Duodenal mucosa (tissue), 2 donors: Measurements from ENCODE around the gene TNFAIP8L3.

Experiments used
- H3K27ac ChIP-seq: one replicate; pipeline ENCODE4 v1.7.0; 2013; ENCODE audit warnings: low read depth, low read length
- H3K27me3 ChIP-seq, 2 donors: one replicate each; pipeline ENCODE4 v1.7.0; 2013; ENCODE audit warnings: low read length in 2 of 2, control low read depth in 1 of 2; ENCODE audit not compliant: insufficient read depth in 2 of 2, control insufficient read depth in 1 of 2
- H3K36me3 ChIP-seq, 2 donors: one replicate each; pipeline ENCODE4 v1.7.0; 2013; ENCODE audit warnings: low read length in 2 of 2, control low read depth in 1 of 2; ENCODE audit not compliant: insufficient read depth in 2 of 2, control insufficient read depth in 1 of 2
- H3K4me1 ChIP-seq, 2 donors: one replicate each; pipeline ENCODE4 v1.7.0; 2013; ENCODE audit warnings: low read length in 2 of 2, control low read depth in 1 of 2; ENCODE audit not compliant: insufficient read depth in 2 of 2, control insufficient read depth in 1 of 2
- H3K4me3 ChIP-seq, 2 donors: one replicate each; pipeline ENCODE4 v1.7.0; 2013; ENCODE audit warnings: low read length in 2 of 2, low read depth in 1 of 2
- H3K9ac ChIP-seq, 2 donors: one replicate each; pipeline ENCODE4 v1.7.0; 2013; ENCODE audit warnings: low read length in 2 of 2, low read depth in 1 of 2
- H3K9me3 ChIP-seq, 2 donors: one replicate each; pipeline ENCODE4 v1.7.0; 2013; ENCODE audit warnings: low read length in 2 of 2, control low read depth in 1 of 2; ENCODE audit not compliant: control insufficient read depth in 1 of 2

Gene TNFAIP8L3

DNA sequence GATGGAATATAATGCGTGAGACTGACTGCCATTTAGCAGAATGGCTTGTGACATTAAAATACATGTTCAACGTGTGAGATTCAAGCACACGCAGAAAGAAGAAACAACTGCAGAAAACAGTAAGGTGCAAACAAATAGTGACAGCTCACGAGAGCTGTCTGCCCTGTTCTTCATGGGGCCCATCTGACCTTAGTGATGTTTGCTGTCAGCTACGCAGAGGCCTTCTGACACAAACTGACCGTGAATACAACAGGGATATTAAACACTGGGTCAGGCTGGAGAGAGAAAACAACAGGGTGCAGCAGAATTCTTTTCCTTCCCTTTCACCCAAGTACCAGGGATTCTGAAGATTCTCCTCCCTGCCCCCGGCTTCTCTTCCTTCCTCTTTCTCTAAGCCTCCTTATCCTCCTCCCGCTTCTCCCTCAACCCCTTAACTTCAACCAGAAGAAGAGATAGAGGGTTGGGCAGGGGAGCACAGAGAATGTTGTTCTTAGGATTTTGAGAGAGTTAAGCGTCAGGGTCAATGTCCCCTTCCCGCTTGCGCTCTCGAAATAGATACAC is 2.1 kb downstream of the TNFAIP8L3 start:
- Histone ChIP-seq H3K4me3 (no peak overlapping the region), H3K9ac (no peak overlapping the region), H3K27me3 (peaks cover 11 to 59% of the 10 kb centered on the region in 2 donors), H3K36me3 (no peaks in the 10 kb centered on the region), H3K27ac (no peak overlapping the region), H3K4me1 (peaks cover 0 to 11% of the 10 kb centered on the region in 2 donors), H3K9me3 (no peaks in the 10 kb centered on the region)

DNA sequence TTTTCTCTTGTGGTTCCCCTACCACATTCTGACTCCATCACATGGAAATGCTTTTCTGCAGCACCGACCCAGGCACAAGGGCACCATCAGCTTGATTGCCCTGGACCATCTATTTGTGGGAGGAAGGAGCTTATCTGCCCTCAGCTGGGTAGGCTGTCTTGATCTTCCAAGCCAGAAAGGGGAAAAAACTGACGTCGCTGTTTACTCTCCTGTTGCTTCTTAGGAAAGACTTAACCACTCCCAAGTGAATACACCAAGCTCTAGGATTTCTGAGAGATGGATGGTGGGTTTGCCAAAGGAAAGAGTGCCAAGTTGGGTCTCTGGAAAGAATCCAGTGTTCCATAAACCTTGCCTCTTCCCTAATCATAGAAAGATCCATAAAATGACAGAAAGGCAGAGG is 4.0 kb downstream of the TNFAIP8L3 start:
- H3K4me1 ChIP-seq: peaks cover 0 to 11% of the 10 kb centered on the region in 2 donors
- no peaks in the 10 kb centered on the region for H3K9me3 ChIP-seq
- H3K4me3 ChIP-seq: no peak overlapping the region
- no peak overlapping the region for H3K27ac ChIP-seq
- H3K9ac ChIP-seq: no peak overlapping the region
- H3K36me3 ChIP-seq: no peaks in the 10 kb centered on the region
- H3K27me3 ChIP-seq: peaks cover 9 to 44% of the 10 kb centered on the region in 2 donors

DNA sequence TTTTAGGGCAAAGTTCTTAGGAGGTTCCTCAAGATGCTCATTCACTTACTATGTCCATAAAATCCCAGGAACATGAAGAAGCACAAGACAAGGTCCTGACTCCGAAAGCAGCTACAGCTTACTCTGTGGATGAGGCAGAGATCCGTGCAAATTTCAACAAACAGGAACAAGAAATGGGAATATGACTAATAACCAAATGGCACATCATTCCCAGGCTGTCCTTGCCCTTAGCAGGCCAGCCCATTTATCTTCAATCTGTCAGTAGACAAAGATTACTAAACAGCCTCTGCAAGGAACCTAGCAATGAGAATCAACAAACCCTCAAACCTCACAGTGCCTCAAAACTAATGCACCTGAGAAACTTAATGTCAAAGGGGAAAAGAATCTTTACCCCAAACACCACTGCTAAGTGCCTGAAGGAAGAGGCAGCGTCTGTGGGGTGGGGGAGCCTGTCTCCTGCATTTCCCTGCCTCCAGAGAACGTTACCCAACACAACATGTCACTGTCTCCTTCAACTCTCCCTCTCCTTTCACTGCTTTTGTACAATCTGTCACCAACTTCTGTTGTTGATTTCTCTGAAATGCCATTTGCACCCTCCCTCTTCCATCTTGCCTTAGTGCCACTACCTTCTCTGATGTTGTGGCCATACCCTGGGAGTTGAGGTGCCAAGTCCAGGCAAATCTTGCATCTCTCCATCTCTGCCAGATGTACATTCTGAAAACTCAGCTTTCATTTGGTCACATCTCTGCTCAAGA is 4.8 kb downstream of the TNFAIP8L3 start:
- Histone ChIP-seq H3K4me3 (no peak overlapping the region), H3K9me3 (no peaks in the 10 kb centered on the region), H3K27me3 (peaks cover 9 to 35% of the 10 kb centered on the region in 2 donors), H3K36me3 (no peaks in the 10 kb centered on the region), H3K4me1 (peaks cover 0 to 11% of the 10 kb centered on the region in 2 donors), H3K27ac (no peak overlapping the region), H3K9ac (no peak overlapping the region)

DNA sequence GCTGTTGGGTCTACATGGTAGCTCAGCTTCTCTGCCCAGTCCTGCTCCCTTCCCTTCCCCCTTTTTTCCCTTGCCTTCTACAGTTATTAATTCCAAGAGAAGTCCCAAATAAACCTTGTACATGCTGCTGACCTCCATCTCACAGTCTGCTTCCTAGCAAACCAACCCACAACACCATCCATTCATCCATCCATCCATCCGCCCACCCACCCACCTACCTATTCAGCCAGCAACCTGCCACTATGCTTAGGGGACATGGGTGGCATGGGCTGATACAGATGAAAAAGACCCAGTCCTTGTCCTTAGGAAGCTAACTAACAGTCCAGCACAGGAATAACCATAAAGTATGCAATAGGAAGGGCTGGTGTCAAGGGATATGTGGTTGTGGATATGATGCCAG is 5.7 kb downstream of the TNFAIP8L3 start:
- Histone ChIP-seq H3K27me3 (peaks cover 9 to 35% of the 10 kb centered on the region in 2 donors), H3K4me3 (no peak overlapping the region), H3K4me1 (peaks cover 0 to 11% of the 10 kb centered on the region in 2 donors), H3K9me3 (no peaks in the 10 kb centered on the region), H3K27ac (no peak overlapping the region), H3K36me3 (no peaks in the 10 kb centered on the region), H3K9ac (no peak overlapping the region)

DNA sequence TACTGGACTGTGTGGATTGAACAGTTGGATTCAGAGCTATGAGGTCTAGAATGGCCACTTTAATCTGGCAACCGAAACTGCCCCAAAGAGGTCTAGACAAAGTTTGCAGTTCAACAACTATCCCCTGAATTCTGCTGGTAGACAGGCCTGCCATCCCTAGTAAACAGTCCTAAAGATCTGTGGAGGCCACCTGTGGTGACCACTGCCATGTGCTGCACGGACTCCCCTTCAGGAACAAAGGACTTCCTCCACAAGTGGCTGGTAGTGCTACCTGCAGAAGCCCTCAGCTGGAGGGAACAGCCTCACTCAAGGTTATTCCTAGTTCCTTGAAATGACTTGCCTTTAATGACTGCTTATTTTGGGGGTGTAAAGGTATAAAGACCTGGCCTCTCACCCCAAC is 6.1 kb downstream of the TNFAIP8L3 start:
- Histone ChIP-seq H3K27ac (no peak overlapping the region), H3K27me3 (peaks cover 8 to 35% of the 10 kb centered on the region in 2 donors), H3K9ac (no peak overlapping the region), H3K4me1 (peaks cover 0 to 7% of the 10 kb centered on the region in 2 donors), H3K9me3 (no peaks in the 10 kb centered on the region), H3K4me3 (no peak overlapping the region), H3K36me3 (no peaks in the 10 kb centered on the region)

DNA sequence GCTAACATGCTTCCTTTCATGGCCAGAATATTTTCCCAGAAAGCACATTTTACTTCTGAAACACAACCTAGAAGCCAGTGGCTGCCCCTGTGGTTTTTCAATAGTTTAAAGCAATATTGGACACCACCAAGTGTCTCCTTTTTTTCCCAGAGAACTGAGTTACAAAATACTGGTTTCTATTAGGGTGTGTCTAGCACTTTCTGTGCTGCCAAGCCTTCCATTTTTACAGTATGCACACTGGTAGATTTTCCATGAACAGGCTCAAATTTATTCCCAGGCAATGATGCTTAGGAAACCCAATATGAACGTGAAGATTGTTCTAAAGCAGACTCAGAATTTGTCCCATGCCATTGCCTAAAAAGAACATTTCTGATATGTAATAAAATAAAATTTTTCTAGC is 7.2 kb downstream of the TNFAIP8L3 start:
- Histone ChIP-seq H3K4me1 (no peaks in the 10 kb centered on the region), H3K4me3 (no peak overlapping the region), H3K36me3 (no peaks in the 10 kb centered on the region), H3K27ac (no peak overlapping the region), H3K9me3 (no peaks in the 10 kb centered on the region), H3K9ac (no peak overlapping the region), H3K27me3 (peaks cover 0 to 24% of the 10 kb centered on the region in 2 donors)

DNA sequence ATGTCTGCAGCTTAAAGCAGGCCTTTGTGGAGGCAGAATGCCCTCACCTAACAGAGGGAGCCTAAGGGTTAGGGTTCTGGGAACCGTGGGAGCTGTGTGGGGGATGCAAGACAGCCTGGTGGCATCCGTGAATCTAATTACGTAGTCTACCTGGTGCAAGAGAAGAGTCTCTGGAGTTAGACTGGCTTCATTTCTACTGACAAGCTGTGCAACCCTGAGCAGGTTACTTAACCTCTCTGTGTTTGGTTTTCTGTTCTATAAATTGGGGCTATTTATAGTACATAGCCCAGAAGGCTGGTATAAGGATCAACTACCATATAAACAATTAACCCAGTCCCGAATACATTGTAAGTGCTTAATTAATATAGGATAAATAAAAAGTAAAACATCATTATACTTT is 8.3 kb downstream of the TNFAIP8L3 start:
- Histone ChIP-seq H3K9ac (no peak overlapping the region), H3K36me3 (no peaks in the 10 kb centered on the region), H3K27ac (no peak overlapping the region), H3K4me3 (no peak overlapping the region), H3K4me1 (no peaks in the 10 kb centered on the region), H3K27me3 (peaks cover 0 to 17% of the 10 kb centered on the region in 2 donors), H3K9me3 (no peaks in the 10 kb centered on the region)

DNA sequence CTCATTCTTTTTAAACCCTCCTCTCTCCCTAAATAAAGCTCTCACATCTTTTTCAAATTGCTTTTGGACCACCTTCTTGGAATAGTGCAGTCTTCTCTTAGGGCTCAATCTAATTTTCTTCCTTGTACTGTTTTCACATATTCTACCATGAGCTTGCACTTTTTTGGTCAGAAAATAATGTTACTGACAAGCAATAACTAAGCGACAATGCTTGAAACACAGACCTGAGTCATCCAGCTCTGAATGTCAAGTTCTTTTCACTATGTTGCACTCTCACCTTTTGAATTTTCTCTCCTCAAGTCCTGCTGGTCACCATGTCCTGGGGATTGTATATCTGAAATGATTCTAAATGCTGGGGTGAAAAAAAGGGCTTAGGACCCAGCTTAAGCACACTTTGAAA is 8.9 kb downstream of the TNFAIP8L3 start:
- no peaks in the 10 kb centered on the region for H3K36me3 ChIP-seq
- peaks cover 0 to 13% of the 10 kb centered on the region in 2 donors for H3K27me3 ChIP-seq
- no peaks in the 10 kb centered on the region for H3K9me3 ChIP-seq
- H3K4me3 ChIP-seq: no peak overlapping the region
- H3K9ac ChIP-seq: no peak overlapping the region
- H3K4me1 ChIP-seq: no peaks in the 10 kb centered on the region
- no peak overlapping the region for H3K27ac ChIP-seq

DNA sequence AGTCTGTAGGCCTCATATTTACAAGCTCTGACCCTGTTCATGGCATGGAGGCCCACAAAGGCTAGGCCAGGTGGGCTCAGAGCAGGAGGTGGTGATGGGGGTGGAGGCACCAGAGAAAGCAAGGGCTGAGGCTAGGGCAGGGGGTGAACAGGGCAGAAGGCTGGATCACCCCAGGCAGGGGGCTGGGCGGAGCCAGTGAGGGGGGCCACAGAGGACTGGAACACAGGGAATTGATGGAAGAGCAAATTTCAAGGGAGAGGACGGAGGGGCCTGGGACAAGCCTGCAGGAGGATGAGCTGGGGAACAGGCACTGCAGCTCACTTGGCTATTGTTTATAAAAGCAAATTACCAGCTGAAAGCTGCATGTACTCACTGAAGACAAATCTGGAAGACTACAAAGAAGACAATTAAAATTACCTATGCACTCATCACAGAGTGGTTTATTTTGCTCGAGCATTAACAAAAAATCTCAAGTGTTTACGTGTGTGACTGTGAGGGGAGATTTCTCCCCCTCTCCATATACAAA is 11.0 kb downstream of the TNFAIP8L3 start:
- Histone ChIP-seq H3K4me3 (no peak overlapping the region), H3K9ac (no peak overlapping the region), H3K27ac (no peak overlapping the region), H3K4me1 (no peaks in the 10 kb centered on the region), H3K36me3 (no peaks in the 10 kb centered on the region), H3K9me3 (no peaks in the 10 kb centered on the region), H3K27me3 (no peaks in the 10 kb centered on the region)

DNA sequence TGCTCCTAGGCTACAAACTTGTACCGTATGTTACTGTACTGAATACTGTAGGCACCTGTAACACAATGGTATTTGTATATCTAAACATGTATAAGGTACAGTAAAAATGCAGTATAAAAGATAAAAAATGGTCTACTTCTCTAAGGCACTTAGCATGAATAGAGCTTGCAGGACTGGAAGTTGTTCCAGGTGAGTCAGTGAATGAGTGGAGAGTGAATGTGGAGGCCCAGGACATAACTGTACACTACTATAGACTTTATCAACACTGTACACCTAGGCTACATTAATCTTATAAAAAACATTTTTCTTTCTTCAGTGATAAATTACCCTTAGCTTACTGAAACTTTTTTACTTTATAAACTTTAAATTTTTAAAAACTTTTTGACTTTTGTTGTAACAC is 12.5 kb downstream of the TNFAIP8L3 start:
- Histone ChIP-seq H3K4me3 (no peak overlapping the region), H3K27me3 (no peaks in the 10 kb centered on the region), H3K9me3 (no peaks in the 10 kb centered on the region), H3K27ac (no peak overlapping the region), H3K36me3 (no peaks in the 10 kb centered on the region), H3K4me1 (peaks cover 0 to under 1% of the 10 kb centered on the region in 2 donors), H3K9ac (no peak overlapping the region)
